Spleen (tissue), 7 donors: Measurements from ENCODE around the gene JAZF1.

Source experiments
- POLR2AphosphoS5 ChIP-seq, 3 donors: sonication (generic); formaldehyde crosslinking; IDR thresholded peaks; one replicate each; pipeline ENCODE4 v1.5.1; 2017; ENCODE audit warnings: antibody characterized with exemption in 3 of 3
- TF ChIP-seq, protein P1 (sequence below), 11 experiments: fragments of 200-600 bp in 7 of 11; fragments of 450-650 bp in 4 of 11; sonication (generic) in 4 of 11; IDR thresholded peaks in 8 of 11; conservative IDR thresholded peaks in 3 of 11; 1 replicate in 7 of 11; 2 replicates in 4 of 11; pipeline versions ENCODE4 v1.4.0 to v1.8.0; 2016 to 2021; ENCODE audit warnings: antibody characterized with exemption in 11 of 11, inconsistent platforms in 4 of 11, mild to moderate bottlenecking in 1 of 11
- donor health status: DM: no; HTN: no; CAD: no; lungs with moderate emphysema.
- donor health status: DM: no; HTN: no; CAD: no.
- donor health status: DM: no; HTN: no; CAD: no.

DNA sequence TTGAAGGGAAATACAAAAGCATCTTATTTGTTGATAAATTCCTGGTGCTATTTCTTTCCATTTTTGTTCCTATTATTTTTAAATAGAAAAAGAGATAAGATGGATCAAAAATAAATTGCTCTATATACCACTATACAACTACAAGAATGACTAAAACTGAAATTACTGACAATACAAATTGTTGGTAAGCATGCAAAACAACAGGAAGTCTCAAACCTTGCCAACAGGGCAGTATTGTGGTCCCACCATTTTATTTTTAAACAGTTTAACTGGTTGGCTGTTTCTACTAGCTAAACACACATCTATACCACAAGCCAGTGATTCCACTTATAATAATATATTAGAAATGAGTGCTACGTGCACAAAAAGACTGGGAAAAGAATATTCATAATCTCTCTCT lies 213.0 kb downstream of the JAZF1 start:
- TF ChIP-seq, protein P1, sequence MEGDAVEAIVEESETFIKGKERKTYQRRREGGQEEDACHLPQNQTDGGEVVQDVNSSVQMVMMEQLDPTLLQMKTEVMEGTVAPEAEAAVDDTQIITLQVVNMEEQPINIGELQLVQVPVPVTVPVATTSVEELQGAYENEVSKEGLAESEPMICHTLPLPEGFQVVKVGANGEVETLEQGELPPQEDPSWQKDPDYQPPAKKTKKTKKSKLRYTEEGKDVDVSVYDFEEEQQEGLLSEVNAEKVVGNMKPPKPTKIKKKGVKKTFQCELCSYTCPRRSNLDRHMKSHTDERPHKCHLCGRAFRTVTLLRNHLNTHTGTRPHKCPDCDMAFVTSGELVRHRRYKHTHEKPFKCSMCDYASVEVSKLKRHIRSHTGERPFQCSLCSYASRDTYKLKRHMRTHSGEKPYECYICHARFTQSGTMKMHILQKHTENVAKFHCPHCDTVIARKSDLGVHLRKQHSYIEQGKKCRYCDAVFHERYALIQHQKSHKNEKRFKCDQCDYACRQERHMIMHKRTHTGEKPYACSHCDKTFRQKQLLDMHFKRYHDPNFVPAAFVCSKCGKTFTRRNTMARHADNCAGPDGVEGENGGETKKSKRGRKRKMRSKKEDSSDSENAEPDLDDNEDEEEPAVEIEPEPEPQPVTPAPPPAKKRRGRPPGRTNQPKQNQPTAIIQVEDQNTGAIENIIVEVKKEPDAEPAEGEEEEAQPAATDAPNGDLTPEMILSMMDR (IDR thresholded peaks at IDR 0.05 in 8 of 11, conservative IDR thresholded peaks at IDR 0.05 in 3 of 11): no peak
- no peak for TF ChIP-seq POLR2AphosphoS5 (IDR thresholded peaks at IDR 0.05)
